SW480 (cell line): Measurements from ENCODE around the gene KCTD15.

ENCODE experiments used
- DNase-seq: peaks from one replicate; pipeline ENCODE4 v3.0.0-alpha.2; 2016; ENCODE audit warnings: low spot score

KCTD15 gene

GRCh38 chr19:33796164-33796875, at the start of gene KCTD15:
KCTD15 (plus strand) TSS chr19:33796870; CDS start chr19:33800455, 3,585 bp downstream.
- peak; percentile 58 for DNase-seq

DNA sequence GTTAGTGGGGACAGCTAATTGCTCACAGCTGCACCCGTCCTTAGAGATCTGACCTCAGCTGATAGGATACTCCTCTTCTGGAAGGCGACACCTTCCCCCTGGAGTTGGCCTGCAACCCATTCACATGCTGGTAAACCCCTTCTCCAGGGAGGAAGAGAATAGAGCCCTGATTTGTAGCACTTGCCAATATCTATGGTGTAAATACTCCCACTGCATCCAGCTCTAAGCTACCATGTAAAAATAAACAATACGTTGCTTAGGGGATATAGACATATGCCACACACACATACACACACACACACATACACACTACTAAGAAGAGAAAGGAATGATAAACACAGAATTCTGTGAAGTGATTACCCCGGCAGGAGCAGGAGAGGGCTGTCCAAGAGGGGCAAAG, 49.4 kb upstream of the KCTD15 start:
- DNase-seq: no peak

DNA sequence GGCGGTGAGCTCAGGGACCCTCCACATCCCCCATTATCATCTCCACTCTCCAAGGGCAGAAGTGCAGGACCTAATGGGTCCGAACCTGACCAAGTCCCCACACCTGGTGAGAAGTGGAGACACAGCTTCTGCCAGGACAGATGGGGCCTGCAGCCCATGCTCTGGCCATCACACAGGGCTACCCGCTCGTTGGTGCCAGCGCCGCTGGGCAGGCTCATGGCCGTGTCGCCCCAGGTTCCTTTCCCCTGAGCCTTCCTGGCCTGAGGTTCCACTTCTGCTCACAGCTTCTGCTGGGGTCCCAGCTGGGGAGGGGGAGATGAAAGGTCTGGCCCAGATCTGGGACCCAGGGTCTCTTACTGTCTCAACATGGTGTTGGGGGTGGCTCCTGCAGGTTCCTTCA, 48.4 kb upstream of the KCTD15 start:
- DNase-seq: no peak

- no peak for DNase-seq
Observed at GRCh38 chr19:33749016-33749415, 47.7 kb upstream of the KCTD15 start.

DNA sequence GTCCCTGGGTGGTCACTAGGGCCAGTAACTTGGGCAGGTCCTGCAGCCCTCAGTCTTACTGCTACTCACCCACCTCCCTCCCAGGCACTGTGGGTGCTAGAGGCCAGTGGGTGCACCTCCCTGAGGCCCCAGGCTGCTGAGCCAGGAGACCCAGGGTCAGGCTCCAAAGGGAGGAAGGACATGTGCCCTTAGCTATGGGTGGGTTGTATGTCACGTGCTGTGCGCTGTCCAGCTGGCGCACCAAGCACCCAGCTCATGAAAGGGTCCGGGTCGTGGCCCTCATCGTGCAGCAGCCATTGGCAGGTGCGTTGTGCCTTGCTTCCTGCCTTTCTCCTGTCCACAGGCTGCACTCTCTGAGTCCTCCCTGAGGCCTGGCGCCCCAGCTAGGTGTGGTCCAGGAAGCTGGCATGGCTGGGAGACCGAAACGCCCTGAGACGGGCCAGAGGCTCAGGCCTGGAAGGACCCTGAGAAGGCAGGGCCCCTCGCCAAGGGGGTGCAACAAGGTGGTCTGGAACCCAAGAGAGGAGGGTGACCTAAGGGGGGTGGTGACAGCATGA, 47.0 kb upstream of the KCTD15 start:
- DNase-seq: no peak

GRCh38 chr19:33750587-33751435, 45.9 kb upstream of the KCTD15 start:
- DNase-seq: no peak

DNA sequence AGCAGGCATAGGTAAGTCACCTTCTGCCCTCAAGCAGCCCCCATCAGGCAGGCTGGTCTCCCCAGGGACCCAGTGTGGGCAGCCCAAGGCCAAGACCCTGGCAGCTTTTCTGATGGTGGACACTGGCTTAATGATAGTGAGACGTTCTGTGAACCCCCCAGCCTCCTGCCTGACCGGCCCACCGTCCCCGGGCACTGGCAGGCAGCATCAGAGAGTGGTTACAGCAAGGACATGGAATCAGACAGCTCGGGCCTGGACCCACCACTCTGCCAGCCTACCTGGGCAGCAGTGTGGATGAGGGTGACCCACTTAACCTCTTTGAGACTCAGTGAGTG, 45.3 kb upstream of the KCTD15 start:
- DNase-seq: no peak

DNA sequence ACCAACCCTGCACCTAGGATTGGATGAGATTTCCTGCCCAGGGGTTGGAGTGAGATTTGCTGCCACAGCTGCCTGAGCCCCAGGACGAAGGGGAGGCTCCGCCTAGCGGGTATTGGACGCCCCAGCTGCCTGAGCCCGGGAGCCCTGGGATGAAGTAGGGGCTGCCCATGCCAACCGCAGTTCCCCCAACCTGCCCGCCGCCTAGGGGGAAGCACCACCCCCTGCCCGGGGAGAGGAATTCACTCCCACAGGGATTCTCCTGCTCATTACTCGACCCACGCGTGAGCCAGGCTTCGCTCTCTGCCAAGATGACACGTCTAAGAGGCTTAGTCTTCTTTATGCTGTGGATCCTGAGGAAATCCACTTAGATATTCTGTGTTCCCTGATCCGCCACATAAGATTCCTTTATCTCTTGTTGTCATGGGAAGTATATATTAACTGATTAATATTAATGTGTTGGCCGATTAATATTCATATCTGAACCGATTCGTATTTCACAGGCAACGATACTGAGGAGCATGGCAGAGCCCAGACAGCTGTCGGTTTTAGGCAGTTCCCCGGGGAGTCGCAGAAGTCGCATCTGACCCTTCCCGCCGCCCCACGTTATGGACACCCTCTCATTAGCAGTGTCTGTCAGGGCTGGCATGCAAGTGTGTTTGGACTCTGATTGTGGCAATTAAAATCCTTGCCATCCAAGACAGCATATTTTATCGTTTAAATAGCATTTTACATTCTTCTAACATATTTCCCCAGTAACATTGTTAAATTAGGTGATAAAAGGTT, 44.5 kb upstream of the KCTD15 start:
- no peak for DNase-seq

DNA sequence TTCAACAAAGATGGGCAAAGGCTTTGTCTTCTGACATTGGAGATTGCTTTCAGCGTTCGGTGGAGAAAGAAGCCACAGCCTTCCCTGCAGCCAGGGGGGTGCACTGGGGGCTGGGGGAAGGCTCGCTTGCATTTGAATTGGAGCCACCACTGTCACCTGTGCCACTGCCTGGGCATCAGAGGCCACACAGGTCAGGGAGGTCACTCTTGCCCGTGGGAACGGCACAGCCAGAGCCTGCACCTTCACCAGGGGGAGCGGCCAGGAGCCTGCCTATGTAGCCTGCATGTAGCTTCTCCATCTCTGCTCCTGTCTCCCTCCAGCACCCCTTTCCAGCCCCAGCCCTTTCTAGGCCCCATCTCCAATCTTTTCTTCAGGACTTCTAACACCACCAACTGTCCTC, 43.7 kb upstream of the KCTD15 start:
- no peak for DNase-seq

GRCh38 chr19:33754361-33754760, 42.3 kb upstream of the KCTD15 start:
- DNase-seq: no peak

DNA sequence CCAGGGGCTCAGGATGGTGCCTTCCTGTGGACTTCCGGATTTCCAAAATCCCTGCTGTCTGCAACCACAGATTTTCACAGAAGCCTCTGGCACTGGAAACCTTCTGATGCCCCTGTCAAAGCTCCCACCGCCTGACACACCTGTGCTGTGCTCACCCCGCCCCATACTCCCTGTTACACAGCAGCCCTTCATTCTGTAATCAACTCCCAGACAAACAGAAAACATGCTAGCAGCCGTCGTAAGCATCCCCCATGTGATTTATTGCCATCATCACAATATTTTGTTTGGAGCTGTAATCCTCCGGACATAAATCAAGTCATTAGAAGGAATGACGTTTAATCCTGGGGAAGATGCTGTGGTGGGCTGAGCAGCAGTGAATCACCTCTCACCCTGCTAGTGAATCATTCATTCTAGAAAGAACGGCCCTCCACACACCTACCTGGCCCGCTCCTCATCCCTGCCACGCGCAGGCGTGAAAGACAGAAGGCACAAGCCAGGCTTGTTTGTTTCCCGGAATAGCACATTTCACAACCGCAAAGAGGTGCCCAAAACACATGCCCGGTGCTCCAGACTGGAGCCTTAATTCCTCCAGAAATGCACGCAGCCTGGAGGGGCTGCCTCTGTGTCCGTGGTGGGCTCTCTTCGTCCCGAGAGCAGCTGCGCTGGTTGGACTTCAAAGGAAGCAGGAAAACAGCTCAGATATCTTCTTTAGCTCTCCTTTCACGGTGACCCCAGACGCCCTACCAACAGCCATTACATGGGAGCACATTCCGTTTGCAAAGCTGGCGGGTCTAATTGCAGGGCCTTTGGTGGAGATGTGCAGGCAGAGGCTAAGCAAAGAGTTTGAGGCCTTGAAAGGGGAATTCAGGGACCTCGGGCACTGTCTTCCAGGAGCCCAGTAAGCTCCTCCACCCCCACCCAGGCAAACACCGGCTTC, 41.3 kb upstream of the KCTD15 start:
- no peak for DNase-seq

DNA sequence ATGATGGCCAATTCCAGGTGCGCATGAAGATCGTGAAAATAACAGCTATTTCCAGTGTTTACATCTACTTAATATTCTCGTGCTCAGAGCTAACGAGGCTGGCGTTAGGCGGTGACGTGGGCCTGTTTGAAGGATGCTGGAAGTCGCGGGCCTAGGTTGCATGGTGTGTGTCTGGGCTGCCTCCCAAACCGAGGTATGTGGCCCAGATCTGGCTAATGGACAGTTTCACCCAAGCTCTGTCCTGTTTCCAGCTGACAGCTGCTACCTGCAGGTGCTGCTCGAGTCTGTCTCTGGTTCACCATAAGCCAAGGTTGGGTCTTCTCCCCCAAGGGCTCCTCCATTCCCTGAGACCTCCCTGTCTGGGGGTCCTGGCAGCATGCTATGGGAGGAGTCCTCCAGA, 40.5 kb upstream of the KCTD15 start:
- no peak for DNase-seq

DNA sequence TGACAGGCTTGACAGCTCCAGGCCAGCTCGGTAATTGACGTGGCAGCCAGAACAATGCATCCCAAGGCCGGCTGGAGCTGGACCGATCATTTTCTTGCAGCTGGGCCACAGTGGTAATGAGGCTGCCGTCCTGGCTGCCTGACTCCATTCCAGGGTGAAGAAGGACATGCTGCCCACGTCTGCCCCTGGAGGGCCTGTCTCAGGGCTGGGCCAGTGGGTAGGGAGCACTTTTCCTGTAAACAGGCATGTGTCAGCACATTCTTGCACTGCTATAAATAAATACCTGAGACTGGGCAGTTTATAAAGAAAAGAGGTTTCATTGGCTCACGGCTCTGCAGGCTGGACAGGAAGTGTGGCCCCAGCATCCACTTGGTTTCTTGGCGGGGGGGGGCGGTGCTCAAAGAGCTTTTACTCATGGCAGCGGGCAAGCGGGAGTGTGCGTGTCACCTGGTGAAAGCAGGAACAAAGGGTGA, 38.1 kb upstream of the KCTD15 start:
- DNase-seq: peak; percentile 84

GRCh38 chr19:33759356-33759755, 37.3 kb upstream of the KCTD15 start:
- DNase-seq: no peak

DNA sequence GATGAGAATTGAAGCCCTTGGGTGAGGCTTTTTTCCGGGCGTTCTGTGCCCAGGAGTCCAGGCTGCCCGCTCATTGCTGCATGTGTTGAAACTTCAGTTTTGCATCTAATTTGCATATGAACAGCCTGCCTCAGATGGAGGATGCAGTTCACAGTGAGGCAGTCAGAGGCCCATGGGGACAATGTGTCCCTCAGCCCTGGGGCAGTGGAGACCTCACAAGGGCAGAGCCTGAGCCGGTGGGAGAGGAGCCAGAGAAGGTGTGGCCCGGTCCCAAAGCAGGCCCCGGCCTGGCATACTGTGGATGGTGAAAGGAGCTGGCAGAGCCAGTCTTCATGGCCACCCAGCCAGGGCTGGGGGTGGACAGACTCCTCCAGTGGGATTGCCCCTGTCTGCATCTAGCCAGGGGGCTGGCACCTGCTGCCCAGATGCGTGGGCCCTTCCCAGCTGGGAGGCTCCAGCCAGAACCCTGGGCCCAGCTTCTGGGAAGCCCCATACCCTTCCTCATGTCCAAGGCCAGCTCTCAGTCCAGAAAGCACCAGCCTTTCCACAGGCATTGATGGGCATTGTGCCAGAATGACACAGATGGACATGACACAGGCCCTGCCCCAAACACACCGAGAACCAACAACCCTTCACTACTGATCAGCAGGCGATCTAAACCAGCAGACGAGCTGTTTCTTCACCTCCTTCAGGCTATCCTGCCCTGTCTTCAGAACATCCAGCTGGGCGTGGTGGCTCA, 32.9 kb upstream of the KCTD15 start:
- no peak for DNase-seq

DNA sequence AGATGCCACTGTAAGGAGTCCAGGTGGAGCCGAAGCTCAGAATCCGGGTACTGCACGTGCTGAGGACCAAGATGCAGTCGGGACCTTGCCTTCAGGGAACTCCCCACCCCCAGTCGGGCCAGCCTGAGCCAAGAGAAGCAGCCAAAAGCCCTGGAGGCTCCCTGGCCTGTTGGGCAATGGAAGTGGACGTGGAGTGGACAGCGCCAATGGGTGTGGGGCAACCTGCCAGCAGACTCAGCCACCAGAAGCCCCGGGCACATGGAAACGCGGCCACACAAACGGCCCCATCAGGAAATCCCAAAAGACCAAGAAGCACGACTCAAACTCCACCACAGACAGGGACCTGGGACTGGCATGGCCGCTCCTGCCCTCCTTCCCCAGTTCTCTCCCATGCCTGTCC, 30.0 kb upstream of the KCTD15 start:
- no peak for DNase-seq

GRCh38 chr19:33767898-33768413, 28.7 kb upstream of the KCTD15 start:
- DNase-seq: no peak

DNA sequence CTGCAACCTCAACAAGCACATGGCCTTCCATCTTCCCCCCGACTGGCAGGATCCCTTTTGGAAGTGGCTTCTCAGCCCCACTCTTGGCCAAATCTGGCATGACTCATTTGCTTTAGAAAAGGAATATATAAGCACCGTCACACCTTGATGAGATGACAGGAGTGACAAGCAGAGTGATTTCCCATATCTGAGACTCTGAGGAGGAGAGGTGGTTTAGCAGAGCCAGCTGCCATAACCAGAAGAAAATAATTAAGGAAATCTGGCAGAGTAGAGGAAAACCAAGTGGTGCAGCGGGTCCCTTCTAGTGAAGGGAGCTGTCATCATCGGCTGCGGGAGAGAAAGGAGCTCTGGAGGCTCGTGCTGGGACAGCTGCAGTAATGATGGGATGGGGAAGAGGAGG, 27.5 kb upstream of the KCTD15 start:
- no peak for DNase-seq

DNA sequence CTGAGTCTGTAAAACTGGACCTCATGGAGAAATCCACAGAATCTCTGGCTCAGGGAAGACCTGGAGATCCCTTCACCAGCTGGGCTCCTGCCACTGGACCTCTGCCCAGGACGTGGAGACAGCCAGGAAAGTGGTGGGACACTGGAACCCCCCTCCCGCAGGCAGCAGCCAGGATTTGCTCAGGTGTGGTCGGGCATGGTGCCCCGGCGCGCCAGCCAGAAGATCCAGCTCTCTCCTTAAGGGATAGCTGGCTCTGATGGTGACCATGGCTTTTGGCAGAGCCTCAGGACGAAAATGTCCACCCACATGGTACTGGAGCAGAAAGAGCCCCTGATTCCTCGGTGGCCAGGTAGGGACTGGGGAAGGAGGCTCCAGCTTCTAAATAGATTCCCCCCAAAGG, 26.6 kb upstream of the KCTD15 start:
- DNase-seq: no peak

DNA sequence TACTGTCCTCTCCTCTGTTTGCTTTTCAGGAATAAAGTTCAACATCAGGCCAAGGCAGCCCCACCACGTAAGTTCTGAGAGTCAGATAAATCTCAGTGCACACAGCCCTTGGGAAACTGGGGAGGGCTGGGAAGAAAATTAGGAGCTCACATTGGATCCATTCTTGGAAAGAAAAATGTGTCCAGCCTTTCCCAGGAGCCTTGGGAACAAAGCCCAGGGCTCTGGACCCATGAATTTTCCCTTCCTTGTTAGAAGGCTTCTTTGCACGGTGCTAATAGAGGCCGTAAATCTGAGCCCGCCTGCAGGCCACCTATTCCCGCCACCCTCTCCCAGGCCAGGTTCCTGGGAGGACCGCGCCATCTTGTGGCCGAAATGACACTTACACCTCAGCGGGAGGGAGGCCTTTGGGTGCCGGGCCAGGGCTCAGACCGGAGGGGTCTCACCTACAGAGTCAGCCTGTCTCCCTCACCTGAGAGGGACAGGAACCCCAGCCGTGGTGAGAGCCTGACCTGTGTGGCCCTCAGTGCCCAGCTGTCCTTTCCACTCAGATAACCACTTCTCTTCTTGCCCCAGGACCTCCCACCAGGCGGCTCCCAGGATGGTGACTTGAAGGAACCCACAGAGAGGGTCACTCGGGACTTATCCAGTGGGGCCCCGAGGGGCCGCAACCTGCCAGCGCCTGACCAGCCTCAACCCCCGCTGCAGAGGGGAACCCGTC, 25.1 kb upstream of the KCTD15 start:
- peak; percentile 74 for DNase-seq
